Stimulated activated CD8-positive, alpha-beta memory T cell treated with anti-CD3 and anti-CD28 coated beads, Interleukin-12 subunit alpha, Interleukin-12 subunit beta, amount 100 ng/mL, for 1 hour (primary cell): ENCODE measurements around the gene SNX24.
"Not testable (repeated sequence)": the region's sequence is repeated elsewhere in the genome, so short reads cannot be mapped to it uniquely, and the experiment has no call there.

Source experiments
- DNase-seq: peaks from one replicate; pipeline ENCODE4 v3.0.0-alpha.2; 2020; ENCODE audit warnings: low read depth

SNX24 gene

GRCh38 chr5:122871661-122872060 is 26.2 kb downstream of the SNX24 start:
- DNase-seq = no peak

GRCh38 chr5:122874179-122874875 is 28.9 kb downstream of the SNX24 start:
- DNase-seq = no peak

GRCh38 chr5:122877518-122877917 is 32.1 kb downstream of the SNX24 start:
- no peak for DNase-seq

GRCh38 chr5:122879076-122879475 is 33.7 kb downstream of the SNX24 start:
- no peak for DNase-seq

- DNase-seq = no peak
These were observed 34.8 kb downstream of the SNX24 start for GRCh38 chr5:122880170-122880689.

DNA sequence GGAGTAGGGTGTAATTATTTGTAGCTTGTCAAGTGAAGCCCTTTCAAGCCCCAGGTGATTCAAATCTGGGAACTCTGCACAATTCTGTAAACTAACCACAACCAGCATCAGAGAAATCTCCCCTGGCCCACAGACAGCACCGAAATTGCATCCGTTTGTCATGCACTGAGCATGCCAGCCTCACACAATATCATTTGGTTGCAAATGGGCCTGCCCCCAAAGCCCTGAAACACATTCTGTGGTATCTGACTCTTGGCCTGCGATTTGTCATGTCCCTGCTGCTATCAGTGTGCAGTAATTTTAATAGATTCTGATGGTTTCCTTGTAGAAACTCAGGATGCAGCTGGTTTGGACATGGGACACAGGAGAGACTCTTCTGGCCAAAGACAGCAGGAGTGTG is 35.3 kb downstream of the SNX24 start:
- DNase-seq = no peak

DNA sequence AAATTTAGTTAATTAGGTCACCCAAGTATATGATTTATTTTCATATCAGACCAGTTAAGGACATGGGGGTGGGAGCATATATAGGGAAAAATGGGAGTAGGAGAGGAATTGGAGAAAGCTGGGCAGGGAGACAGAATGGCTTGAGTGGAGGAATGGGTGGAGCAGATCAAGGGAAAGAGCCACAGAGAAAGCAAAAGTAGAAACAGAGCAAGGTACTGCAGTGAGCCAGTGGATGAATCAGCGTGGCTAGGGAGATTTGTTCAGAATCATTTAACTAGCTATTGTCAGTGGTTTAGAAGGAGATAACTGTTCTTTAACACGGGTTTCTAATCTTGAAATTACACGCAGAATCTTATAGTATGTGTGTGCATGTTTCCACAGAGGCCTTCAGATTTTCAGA is 37.4 kb downstream of the SNX24 start:
- DNase-seq = no peak

DNA sequence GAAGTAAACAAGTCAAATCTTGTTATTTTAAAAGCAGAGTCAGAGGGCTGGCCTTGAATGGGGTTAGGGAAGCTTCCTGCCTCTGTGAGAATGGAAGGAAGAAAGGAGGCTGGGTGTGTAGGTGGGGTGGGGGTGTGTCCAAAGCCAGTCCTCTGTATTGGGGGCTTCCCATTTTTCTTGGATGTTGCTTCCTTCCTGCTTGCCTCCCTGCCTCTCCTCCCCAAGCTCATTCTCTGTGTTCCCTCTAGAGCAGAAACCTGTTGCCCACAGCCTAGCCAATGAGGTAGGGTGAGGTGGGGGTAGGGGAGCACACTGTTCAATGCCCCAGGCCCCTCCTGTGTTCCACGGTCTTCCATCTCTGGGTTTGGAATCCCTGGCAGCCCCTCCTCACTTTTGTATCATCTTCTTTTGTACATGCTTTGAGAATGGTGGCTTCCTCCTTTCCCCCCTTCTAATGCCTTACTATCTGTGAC is 39.7 kb downstream of the SNX24 start:
- no peak for DNase-seq

- no peak for DNase-seq
These were observed 40.5 kb downstream of the SNX24 start for GRCh38 chr5:122885891-122886290.

GRCh38 chr5:122895141-122895540 is 49.7 kb downstream of the SNX24 start:
- no peak for DNase-seq

DNA sequence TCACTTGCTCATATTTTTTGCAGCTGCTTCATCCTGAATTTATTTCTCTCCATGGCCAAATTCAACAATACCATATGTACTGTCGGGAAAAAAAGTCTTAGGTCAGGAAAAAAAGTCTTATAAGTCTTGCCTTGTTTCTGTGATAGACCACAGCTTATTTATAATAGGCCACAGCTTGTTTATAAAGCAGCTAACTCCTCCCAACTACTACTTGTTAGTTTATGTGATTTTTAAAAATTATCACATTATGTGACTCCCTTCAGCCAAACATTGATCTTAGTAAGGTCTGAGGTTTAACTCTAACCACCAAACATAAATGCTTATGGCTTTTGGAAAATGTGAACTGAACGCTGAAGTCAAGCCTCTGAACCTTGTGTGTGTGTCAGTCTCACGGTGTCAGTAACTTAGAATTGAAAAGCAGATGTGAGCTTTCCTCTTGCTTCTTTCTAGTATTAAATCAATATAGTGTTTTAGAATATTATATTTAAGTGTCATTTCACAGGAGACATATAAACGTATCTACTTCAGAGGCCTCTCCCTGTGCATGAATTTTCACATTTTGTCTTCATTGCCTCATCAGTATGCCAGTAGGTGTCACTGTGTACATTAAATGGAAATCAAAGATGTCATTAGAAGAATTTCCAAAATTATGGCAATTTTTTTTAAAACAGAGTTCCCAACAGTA is 51.3 kb downstream of the SNX24 start:
- DNase-seq = no peak

- no peak for DNase-seq
These were observed 51.8 kb downstream of the SNX24 start for GRCh38 chr5:122897283-122897602.

- DNase-seq = no peak
These were observed 55.9 kb downstream of the SNX24 start for GRCh38 chr5:122901346-122901745.

DNA sequence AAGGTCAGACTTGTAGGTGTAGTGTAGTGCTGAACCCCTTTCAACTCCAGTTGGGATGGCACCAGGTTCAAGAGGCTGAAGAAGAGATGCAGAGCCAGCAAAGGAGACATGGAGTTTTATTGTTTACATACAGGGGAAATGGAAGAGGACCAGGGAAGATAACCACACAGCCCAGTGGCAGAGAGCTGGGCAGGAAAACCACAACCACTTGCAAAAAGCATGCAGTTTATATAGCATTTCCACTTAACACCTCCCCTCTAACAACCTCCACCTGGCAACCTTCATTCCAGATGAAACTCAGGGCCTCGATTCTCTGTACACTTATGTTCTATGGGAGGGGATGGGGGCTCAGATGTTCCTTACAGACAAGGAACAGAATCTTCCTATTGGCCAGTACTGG is 56.9 kb downstream of the SNX24 start:
- no peak for DNase-seq

DNA sequence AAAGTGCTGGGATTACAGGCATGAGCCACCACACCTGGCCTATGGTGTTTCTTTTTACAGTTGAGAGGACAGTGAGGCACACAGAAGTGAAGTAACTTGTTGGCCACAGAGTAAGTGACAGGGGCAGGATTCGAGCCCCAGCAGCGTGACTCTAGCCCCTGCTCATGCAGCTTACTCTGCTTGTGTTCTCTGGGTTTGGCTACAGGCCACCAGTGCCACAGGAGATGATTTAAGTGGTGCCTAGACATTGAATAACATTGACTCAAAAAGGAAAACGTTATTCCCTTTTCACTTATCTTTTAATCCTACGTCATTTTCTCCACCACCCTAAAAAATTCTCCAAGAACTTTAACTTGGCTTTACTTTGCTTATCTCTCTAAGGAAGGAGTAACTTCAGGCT is 61.4 kb downstream of the SNX24 start:
- DNase-seq = no peak

DNA sequence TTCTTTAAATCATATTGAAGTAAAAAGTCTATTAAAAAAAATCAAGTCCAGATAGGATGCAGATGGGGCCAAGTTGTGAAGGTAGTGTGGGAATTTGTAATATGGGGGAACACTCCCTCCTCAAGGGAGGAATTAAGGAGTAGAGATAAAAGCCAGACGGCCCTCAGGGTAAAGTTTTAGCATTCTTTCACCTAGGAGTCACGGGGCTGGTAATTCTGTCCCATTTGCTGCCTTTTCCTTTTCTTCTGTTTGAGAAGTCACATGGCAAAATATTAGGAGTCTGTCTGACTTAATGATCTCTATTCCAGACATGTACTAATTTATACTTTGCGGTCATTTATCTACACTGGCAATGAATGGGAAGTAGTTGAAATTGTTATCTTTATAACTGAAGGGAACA is 61.9 kb downstream of the SNX24 start:
- DNase-seq = no peak

GRCh38 chr5:122908108-122908507 is 62.7 kb downstream of the SNX24 start:
- DNase-seq = no peak

GRCh38 chr5:122908662-122909061 is 63.2 kb downstream of the SNX24 start:
- DNase-seq = no peak

DNA sequence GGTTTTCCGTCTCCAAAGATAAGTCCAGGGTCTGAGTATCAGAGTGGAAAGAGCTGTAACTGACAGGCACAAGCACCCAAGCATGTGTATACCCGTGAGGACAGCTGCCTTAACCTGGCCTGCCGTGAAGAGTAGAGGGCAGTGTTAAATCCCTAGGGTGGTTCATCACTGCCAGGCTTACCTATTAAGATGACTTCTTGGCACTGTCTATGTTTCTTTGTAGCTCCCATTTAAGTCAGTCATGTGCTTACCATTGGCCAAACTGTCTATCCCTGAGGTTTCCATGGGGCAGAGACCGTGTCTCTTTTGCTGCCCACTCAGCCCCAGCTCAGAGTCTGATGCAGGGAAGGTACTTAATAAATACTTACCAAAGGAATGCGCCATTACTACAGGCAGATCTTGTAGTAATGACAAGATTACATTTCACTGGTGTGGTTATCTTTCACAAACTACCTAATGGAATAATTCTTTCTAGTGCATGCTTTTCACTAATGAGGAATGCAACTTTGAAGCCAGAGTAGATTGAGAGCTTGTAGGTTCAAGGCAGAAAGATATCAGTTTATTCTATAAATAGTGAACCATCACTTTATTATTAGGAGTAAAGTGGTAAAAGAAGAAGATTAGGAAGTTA is 64.2 kb downstream of the SNX24 start:
- DNase-seq = no peak

- DNase-seq = not testable (repeated sequence)
These were observed 68.0 kb downstream of the SNX24 start for GRCh38 chr5:122913436-122913835.

DNA sequence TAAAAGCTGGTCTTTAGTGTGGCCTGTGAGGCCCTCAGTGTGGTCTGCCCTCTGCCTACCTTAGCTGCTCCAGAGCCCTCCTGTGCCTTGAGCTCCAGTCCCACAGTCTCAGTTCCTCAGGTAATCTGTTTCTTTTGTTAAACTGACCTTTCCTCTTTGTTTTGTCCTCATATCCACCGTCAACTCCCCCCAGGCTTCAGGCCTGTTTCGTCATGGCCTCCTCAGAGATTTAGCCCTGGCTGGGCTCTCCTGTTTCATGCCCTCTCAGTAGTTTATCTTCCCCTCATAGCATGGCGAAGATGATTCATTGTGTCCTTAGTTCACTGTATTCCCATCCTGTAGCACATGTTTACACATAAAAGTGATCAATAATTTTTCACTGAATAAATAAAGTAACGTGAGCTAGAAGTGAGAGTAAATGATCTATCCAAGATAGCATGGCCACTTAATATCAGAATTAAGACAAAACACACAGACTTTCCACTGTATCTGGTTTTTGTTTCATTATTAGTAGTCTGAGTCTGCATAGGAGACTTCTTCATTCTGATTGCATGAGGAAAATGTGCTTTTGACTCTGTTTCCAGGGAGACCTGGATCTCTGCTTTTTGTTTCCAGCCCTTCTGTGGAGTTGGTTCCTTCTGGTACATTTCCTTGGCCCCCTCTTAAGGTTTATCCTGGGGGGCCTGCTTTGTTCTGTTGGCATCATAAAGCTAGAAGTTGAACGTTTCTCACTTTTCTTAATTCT is 70.5 kb downstream of the SNX24 start:
- no peak for DNase-seq

- DNase-seq = no peak
These were observed 71.1 kb downstream of the SNX24 start for GRCh38 chr5:122916490-122916889.

DNA sequence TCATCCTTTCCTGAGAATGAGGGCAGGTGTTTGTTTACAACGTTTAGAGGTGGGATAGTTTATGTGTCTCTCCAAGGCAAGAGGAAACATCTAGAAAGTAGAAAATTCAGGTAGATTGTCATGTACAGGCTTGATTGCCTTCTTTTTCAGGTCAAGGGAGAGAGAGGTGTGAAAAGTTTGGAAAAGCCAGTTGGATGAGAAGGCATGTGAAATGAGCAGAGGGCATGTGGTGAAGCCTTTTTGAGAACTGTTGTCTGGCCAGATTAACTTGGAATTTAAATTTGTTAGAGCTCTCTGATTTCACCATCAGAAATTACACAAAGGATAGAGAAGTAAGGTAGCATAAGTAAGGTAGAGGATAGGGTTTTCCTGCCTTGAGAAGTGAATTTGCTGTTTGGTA is 74.6 kb downstream of the SNX24 start:
- DNase-seq = no peak
